Raji (cell line): ENCODE results near the gene ZNF578.

Experiments used
- POLR2A ChIP-seq: IDR thresholded peaks from 2 replicates; pipeline ENCODE4 v1.6.1; 2011; ENCODE audit warnings: low read depth, low read length, control low read depth; ENCODE audit not compliant: insufficient read depth

The ZNF578 gene

GRCh38 chr19:52507266-52507665, 53.9 kb downstream of the ZNF578 start:
- TF ChIP-seq POLR2A: no peak

- TF ChIP-seq POLR2A: no peak
These were observed 62.8 kb downstream of the ZNF578 start for GRCh38 chr19:52516191-52516590.

- no peak for TF ChIP-seq POLR2A
These were observed 65.3 kb downstream of the ZNF578 start for GRCh38 chr19:52518646-52519045.

- TF ChIP-seq POLR2A: no peak
These were observed 66.7 kb downstream of the ZNF578 start for GRCh38 chr19:52520013-52520412.

GRCh38 chr19:52522551-52522950, 69.2 kb downstream of the ZNF578 start:
- TF ChIP-seq POLR2A: no peak

GRCh38 chr19:52524086-52524485, 70.7 kb downstream of the ZNF578 start:
- no peak for TF ChIP-seq POLR2A

- peak; percentile 77 for TF ChIP-seq POLR2A
These were observed 74.0 kb downstream of the ZNF578 start, which contains the start of gene ZNF808 for GRCh38 chr19:52527134-52527955. Gene ZNF808, plus strand, starts transcription at chr19:52527668. Its CDS starts 15,617 bp downstream, at chr19:52543285.

GRCh38 chr19:52527956-52528351, 74.6 kb downstream of the ZNF578 start:
- TF ChIP-seq POLR2A: no peak

- no peak for TF ChIP-seq POLR2A
These were observed 79.1 kb downstream of the ZNF578 start for GRCh38 chr19:52532480-52532879.

- TF ChIP-seq POLR2A: no peak
These were observed 80.5 kb downstream of the ZNF578 start for GRCh38 chr19:52533901-52534300.

GRCh38 chr19:52535771-52536447, 82.6 kb downstream of the ZNF578 start:
- TF ChIP-seq POLR2A: peak; percentile 73

GRCh38 chr19:52536448-52536800, 83.1 kb downstream of the ZNF578 start:
- no peak for TF ChIP-seq POLR2A

GRCh38 chr19:52541608-52542007, 88.3 kb downstream of the ZNF578 start:
- no peak for TF ChIP-seq POLR2A

- TF ChIP-seq POLR2A: no peak
These were observed 89.8 kb downstream of the ZNF578 start for GRCh38 chr19:52542984-52543664.

GRCh38 chr19:52554216-52554971, 101.0 kb downstream of the ZNF578 start:
- TF ChIP-seq POLR2A: no peak
